NOMO-1 treated with DMSO at 0.1 percent for 48 hours (cell line): ENCODE data around the gene SETD7.
A peak's percentile ranks its signal among the peaks of the same experiment; 100 is the strongest.

Experiments used
- DNase-seq: peaks from one replicate; lab custom pipeline; 2025; ENCODE audit not compliant: unreplicated experiment; lab: John Stamatoyannopoulos, UW

The SETD7 gene

GRCh38 chr4:139556071-139556723, at the start of gene SETD7:
Gene SETD7, minus strand, starts transcription at chr4:139556219. Its CDS starts 82 bp downstream, at chr4:139556137.
- peak; percentile 62 for DNase-seq

GRCh38 chr4:139605516-139605915, 49.5 kb upstream of the SETD7 start:
- no peak for DNase-seq

DNA sequence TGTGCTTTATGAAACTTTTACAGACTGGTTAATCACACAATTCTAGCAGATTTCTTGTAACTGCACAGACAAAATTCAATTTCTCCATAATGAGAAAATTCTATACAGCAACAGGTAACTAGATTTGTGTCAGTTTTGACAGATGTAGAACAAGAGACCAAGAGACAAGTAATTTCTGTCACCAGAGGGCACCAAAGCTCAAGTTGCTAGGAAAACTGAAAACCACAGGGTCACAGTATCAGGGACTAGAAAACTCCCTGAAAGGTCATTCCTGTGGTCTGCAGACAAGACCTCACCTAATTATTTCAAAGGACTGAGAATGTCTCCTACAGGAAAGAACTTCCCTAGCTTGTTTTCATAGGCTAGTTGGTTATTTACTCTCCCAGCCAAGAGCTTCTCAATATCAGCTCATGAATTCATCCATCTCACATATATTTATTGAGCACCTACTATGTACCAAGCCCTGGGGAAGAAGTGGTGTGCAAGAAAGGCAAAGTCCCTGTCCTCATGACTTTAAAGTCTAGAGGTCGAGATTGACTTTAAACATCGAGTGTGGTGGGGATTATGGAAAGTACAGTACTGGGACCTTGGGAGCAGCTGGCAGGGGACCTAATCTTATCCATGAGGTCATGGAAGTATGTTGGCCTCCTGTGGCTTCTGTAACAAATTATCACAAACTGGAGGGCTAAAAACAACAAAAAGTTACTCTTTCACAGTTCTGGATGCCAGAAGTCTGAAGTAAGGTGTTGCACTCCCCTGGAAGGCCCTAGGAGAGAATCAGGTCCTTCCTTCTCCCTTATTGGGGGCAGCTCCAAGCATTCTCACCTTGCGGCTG, 47.8 kb upstream of the SETD7 start:
- DNase-seq = peak; percentile 62

DNA sequence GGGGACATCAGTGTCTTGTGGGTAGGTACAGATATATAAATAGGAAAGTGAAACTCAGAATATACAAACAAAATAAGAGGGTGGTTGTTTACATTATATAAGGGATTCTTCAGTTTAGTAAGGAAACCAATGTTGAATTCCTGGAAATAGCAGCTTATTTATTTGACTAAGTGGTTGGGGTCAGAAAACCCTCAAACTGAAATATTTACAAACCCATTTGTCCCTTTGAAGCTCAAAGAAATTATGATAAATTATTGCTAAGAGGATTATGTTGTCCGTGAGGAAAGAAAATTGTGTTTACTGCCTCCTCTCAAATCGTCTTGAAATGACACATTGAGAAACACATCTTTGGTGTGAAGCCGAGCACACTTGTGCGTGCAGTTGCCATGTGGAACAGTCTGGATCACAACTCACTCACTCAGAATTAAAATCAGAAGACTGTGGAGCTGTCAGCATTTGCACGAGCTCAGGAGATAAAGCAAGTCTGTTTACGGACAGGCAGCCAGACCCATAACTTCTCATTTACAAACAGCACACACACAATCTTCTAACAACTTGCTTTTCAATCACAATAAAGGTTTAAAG, 46.8 kb upstream of the SETD7 start:
- no peak for DNase-seq

DNA sequence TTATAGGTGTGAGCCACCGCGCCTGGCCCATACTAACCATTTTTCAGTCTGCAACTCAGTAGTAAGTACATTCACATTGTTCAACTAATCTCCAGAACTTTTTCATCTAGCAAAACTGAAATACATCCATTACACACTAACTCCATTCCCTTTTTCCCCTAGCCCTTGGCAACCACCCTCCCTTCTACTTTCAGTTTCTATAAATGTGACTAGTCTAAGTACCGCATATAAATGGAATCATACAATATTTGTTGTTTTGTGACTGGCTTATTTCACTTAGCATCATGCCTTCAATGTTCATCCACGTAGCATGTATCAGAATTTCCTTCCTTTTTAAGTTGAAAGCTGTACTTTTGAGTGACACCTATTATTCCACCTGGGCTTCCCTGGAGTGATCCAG, 44.6 kb upstream of the SETD7 start:
- DNase-seq = no peak

DNA sequence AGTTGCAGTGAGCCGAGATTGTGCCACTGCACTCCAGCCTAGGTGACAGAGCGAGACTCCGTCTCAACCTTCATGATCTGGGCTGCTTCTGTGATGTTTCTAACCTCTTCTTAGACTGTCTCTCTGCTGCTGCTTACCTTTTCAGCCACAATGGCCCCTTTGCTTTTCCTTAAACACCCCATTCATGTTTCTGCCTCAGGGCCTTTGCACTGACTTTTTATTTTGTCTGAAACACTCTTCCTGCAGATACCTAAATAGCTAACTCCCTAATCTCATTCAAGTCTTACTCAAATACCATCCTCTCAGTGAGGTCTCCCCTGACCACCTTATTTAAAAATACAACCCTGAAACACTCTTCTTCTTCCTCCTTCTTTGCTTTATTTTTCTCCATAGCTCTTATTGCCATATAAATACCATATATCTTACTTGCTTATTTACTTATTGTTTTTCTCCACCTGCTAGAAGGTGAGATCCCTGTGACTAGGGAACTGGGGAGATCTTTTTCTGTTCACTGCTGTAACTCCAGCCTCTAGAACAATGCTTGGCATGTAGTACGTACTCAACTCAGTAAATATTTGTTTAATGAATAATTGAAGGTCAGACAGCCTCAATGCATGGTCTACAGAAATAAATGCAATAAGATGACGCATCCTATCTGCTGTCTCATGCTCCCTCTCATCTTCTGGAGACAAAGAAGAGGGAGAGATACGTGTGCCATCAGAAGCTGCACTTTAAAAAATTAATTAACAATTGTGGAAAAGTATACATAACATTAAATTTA, 43.8 kb upstream of the SETD7 start:
- no peak for DNase-seq

- no peak for DNase-seq
Measured at GRCh38 chr4:139599076-139599475, 43.1 kb upstream of the SETD7 start.

GRCh38 chr4:139596684-139597279, 40.8 kb upstream of the SETD7 start:
- no peak for DNase-seq

DNA sequence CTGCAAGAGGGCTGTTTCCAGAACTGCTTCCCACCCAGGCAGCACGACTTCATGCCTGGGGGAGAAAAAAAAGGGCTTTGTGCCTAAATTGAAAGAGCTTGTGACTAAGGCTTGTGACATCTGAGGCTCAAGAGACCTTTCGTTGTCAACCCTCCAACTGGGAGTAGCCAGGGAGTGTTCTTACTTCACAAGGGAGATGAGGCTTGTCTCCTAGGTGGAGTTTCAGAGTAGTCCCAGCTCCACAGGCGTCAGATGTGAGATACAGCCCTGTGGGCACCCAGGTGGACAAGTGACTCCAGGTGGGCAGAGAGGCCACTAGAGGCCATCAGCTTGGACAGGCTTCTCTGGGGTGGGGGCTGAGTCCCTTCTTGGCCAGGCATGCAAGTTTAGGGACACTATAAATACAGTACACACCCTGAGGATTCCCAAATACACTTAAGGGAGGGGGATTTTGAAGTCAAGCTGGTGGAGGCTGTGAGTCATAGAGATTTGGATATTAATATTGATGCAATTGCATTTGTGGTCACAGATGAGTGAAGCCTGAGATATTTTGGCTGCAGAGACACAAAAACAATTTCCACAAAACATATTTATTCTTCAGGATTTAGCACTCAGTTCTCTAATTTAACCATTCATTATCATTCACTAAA, 40.1 kb upstream of the SETD7 start:
- DNase-seq = no peak

GRCh38 chr4:139594591-139595185, 38.7 kb upstream of the SETD7 start:
- DNase-seq = no peak

- no peak for DNase-seq
Measured at GRCh38 chr4:139593091-139593564, 37.1 kb upstream of the SETD7 start.

DNA sequence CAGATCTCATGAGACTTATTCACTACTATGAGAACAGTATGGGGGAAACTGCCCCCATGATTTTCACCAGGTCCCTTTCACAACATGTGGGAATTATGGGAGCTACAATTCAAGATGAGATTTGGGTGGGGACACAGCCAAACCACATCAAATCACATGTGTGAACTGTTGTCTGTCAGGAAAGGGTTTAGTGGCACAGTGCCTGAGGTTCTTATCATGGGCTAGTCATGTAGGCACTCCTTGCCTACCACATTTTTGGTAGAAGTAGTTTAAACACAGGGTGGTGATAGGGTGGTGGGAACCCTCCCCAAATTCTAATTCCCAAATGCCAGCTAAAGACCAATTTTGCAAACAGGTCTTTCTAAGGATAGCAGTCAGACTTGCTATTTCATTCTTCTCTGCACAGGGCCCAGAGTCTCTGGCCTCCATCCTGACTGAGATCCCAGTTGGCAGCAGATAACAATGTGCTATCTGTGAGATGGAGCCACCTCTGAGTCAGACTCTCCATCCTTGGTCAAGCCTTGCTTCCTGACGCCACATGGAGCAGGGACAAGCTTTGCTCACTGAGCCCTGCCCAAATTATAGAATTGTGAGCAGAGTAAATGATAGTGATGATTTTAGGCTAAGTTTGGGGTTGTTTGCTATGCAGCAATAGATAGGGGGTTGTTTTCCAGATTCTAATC, 33.5 kb upstream of the SETD7 start:
- no peak for DNase-seq

DNA sequence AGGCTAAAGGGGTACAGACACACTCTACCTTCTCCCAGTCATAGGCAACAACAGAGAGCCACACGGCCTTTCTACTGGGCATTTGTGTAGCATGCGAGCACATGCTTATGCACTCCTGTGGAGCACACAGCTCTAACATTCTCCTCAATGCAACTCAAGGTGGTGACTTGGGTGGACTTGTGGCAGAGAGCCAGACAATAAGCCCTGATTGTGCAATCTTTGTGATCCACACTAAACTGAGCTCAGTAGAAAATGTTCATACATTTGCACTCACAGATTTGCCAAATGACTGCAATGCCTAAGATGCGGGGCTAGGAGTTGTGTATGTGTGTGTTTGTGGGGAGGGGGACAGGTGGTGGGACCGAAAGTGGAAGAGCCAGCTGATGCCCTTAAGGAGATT, 31.4 kb upstream of the SETD7 start:
- no peak for DNase-seq

GRCh38 chr4:139585473-139585872, 29.5 kb upstream of the SETD7 start:
- no peak for DNase-seq

DNA sequence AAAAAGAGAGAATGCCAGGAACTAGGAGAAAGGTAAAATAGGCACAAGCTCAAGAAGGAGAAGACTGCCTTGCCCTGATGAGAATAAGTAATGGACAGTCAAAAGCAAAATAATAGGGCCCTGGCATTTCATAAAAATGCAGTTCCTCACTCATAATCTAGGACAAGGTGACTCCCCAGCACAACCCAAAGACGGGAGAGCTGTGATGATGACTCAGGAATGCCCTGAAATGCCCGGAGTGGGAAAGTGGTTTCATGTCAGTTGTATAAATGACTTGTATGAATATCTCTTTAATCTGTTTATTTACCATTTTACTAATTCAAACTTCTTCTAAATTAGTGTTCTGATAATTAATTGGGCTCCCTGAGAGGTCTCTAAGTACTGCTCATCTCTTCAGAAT, 28.8 kb upstream of the SETD7 start:
- no peak for DNase-seq

GRCh38 chr4:139584013-139584412, 28.0 kb upstream of the SETD7 start:
- DNase-seq = no peak

GRCh38 chr4:139582044-139582443, 26.0 kb upstream of the SETD7 start:
- no peak for DNase-seq

GRCh38 chr4:139581096-139581495, 25.1 kb upstream of the SETD7 start:
- no peak for DNase-seq

- no peak for DNase-seq
Measured at GRCh38 chr4:139576219-139576618, 20.2 kb upstream of the SETD7 start.
